Central memory CD8-positive, alpha-beta T cell (primary cell): ENCODE results near the gene ACKR2.

ENCODE experiments used
- ATAC-seq: fragments of 150-1000 bp; cut with Tn5 transposase; replicated peaks from 2 replicates; pipeline ENCODE4 v1.10.0; 2022; ENCODE audit warnings: mild to moderate bottlenecking, moderate FRiP score, moderate number of reproducible peaks; ENCODE audit not compliant: poor library complexity, severe bottlenecking; ENCODE audit errors: extremely low read depth
- DNase-seq, 2 donors: peaks; one replicate each; pipeline ENCODE4 v3.0.0; 2021; ENCODE audit warnings: low spot score in 2 of 2
- H3K27ac Mint-ChIP-seq: one replicate; pipeline ENCODE4 v1.8.0; 2022; ENCODE audit warnings: low read depth, mild to moderate bottlenecking, moderate library complexity, mixed read lengths
- H3K27me3 Mint-ChIP-seq: one replicate; pipeline ENCODE4 v1.8.0; 2022; ENCODE audit warnings: mixed read lengths
- H3K36me3 Mint-ChIP-seq: one replicate; pipeline ENCODE4 v1.8.0; 2022; ENCODE audit warnings: mild to moderate bottlenecking, moderate library complexity, mixed read lengths; ENCODE audit not compliant: insufficient read depth
- H3K4me1 Mint-ChIP-seq: one replicate; pipeline ENCODE4 v1.8.0; 2022; ENCODE audit warnings: mixed read lengths
- H3K4me3 Mint-ChIP-seq: one replicate; pipeline ENCODE4 v1.8.0; 2022; ENCODE audit warnings: mild to moderate bottlenecking, moderate library complexity, mixed read lengths
- H3K9me3 Mint-ChIP-seq: one replicate; pipeline ENCODE4 v1.8.0; 2022; ENCODE audit warnings: mixed read lengths

ACKR2 gene

DNA sequence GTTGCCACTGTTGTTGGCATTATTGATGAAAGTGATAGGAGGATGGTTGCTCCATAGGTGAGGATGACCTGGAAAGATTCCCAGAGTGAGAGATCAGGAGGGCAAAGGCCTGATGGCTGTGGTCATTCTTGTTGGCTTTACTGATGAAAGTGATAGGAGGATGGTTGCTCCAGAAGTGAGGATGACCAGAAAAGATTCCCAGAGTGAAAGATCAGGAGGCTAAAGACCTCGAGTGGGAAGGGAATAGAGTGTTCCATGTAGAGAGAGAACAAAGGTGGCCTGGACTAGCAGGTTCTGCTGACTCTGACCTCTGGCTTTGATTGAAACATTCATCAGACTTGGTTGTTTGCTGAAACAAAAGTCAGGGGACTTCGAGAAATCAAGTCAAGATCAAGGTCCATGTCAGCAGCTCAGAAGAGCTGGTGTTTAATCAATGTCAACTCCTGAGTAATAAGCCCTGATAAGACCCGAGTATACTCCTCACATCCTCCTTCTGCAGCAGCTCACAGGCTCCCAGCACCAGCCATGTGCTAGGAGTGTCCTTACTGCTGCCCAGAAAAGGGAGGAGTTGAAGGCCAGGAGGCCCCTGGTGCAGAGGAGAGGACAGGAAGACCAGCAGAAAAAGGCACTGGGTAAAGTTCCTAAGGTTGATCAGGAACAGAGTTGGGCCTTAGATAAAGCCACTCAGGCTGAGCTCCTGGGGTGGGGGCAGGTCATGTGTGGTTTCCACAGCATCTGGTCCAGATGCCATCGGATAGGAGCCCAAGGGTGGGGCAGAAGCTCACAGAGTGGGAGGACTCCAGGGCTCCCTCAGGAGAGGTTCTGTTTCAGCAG lies 46.5 kb downstream of the ACKR2 start:
- Mint-ChIP-seq H3K9me3 (no peaks in the 10 kb centered on the region), H3K27me3 (peaks cover 31% of the 10 kb centered on the region), H3K4me1 (no peaks in the 10 kb centered on the region), H3K36me3 (no peaks in the 10 kb centered on the region), H3K4me3 (no peak overlapping the region), H3K27ac (no peak overlapping the region)
- ATAC-seq (no peak), DNase-seq (no peak)

- Mint-ChIP-seq H3K27me3 (peaks cover 39% of the 10 kb centered on the region), H3K36me3 (no peaks in the 10 kb centered on the region), H3K27ac (no peak overlapping the region), H3K4me1 (no peaks in the 10 kb centered on the region), H3K4me3 (no peak overlapping the region), H3K9me3 (no peaks in the 10 kb centered on the region)
- ATAC-seq (no peak), DNase-seq (no peak)
These were observed 47.3 kb downstream of the ACKR2 start for GRCh38 chr3:42856544-42856943.

DNA sequence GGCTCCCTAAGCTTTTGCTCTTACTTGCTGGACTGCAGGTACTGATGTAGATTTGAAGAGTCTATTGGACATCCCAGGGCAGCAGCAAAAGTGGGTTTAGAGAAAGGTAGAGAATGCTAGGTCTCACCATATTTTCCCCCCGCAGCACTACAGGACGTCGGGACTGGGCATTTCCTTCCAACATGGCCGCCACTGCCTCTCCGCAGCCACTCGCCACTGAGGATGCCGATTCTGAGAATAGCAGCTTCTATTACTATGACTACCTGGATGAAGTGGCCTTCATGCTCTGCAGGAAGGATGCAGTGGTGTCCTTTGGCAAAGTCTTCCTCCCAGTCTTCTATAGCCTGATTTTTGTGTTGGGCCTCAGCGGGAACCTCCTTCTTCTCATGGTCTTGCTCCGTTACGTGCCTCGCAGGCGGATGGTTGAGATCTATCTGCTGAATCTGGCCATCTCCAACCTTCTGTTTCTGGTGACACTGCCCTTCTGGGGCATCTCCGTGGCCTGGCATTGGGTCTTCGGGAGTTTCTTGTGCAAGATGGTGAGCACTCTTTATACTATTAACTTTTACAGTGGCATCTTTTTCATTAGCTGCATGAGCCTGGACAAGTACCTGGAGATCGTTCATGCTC lies 55.2 kb downstream of the ACKR2 start:
- Mint-ChIP-seq H3K36me3 (no peaks in the 10 kb centered on the region), H3K27me3 (peaks cover 22% of the 10 kb centered on the region), H3K9me3 (no peaks in the 10 kb centered on the region), H3K4me1 (no peaks in the 10 kb centered on the region), H3K4me3 (no peak overlapping the region), H3K27ac (no peak overlapping the region)
- no peak for DNase-seq
- no peak for ATAC-seq

DNA sequence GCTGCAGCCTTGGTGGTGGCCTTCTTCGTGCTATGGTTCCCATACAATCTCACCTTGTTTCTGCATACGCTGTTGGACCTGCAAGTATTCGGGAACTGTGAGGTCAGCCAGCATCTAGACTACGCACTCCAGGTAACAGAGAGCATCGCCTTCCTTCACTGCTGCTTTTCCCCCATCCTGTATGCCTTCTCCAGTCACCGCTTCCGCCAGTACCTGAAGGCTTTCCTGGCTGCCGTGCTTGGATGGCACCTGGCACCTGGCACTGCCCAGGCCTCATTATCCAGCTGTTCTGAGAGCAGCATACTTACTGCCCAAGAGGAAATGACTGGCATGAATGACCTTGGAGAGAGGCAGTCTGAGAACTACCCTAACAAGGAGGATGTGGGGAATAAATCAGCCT lies 56.0 kb downstream of the ACKR2 start:
- no peaks in the 10 kb centered on the region for H3K9me3 Mint-ChIP-seq
- no peak overlapping the region for H3K27ac Mint-ChIP-seq
- H3K4me3 Mint-ChIP-seq, result no peak overlapping the region
- ATAC-seq (no peak), DNase-seq (no peak)
- no peaks in the 10 kb centered on the region for H3K36me3 Mint-ChIP-seq
- peaks cover 19% of the 10 kb centered on the region for H3K27me3 Mint-ChIP-seq
- no peaks in the 10 kb centered on the region for H3K4me1 Mint-ChIP-seq

GRCh38 chr3:42867138-42867537 lies 57.9 kb downstream of the ACKR2 start:
- no peaks in the 10 kb centered on the region for H3K36me3 Mint-ChIP-seq
- no peak overlapping the region for H3K4me3 Mint-ChIP-seq
- no peaks in the 10 kb centered on the region for H3K9me3 Mint-ChIP-seq
- ATAC-seq (no peak), DNase-seq (no peak)
- peaks cover 4% of the 10 kb centered on the region for H3K27me3 Mint-ChIP-seq
- H3K4me1 Mint-ChIP-seq, result no peaks in the 10 kb centered on the region
- H3K27ac Mint-ChIP-seq, result no peak overlapping the region

DNA sequence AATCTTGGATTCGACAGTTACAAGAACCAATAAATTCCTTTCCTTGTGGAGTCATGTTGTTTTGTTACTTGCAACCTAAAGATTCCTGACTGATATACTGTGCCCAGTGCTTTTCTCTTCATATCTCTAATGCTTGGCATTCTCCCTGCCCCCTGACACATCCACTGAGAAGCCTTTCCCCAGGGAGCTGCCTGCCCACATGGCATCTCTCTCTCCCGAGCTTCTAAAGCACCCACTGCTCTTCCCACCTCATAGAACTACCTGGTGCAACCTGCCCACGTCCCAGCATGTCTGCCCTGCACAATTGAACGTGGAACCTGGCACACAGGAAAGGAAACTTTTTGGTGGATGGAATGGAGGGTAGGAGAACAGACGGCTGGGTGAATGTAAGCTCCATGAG lies 59.6 kb downstream of the ACKR2 start:
- no peak for ATAC-seq
- Mint-ChIP-seq H3K27ac (no peak overlapping the region), H3K4me1 (no peaks in the 10 kb centered on the region), H3K27me3 (peaks cover 12% of the 10 kb centered on the region), H3K4me3 (no peak overlapping the region), H3K9me3 (no peaks in the 10 kb centered on the region), H3K36me3 (no peaks in the 10 kb centered on the region)
- no peak for DNase-seq

DNA sequence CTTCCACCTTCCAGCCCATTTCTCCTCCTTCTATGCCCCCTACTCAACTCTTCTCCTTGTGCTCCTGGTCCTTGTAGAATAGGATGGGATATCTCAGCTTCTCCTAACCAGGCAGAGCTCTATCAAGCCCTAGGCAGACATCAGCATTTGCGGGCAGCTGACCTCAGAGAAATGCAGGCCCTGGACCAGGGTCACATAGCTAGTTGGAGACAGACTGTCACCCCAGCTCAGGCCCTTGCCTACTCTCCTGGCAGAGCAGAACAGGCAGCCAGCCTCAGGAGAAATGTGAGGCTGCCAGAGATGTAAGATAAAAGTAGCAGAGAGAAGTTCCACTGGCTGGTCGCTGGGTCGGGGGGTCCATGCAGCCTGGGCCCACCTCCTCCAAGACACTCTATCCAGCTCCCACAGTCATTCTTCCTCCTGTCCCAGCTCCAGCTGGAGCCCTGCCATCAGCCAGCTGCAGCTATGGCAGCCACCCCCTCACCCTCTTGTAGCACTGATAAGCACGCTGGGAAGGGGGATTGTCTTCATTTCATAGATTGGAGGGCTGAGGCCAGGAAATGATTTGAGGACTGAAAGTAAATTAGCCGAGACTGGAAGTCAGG lies 62.4 kb downstream of the ACKR2 start:
- H3K36me3 Mint-ChIP-seq, result no peaks in the 10 kb centered on the region
- H3K4me1 Mint-ChIP-seq, result no peaks in the 10 kb centered on the region
- DNase-seq, result no peak
- no peak overlapping the region for H3K27ac Mint-ChIP-seq
- no peaks in the 10 kb centered on the region for H3K9me3 Mint-ChIP-seq
- no peak for ATAC-seq
- peaks cover 12% of the 10 kb centered on the region for H3K27me3 Mint-ChIP-seq
- no peak overlapping the region for H3K4me3 Mint-ChIP-seq

- H3K27ac Mint-ChIP-seq, result no peak overlapping the region
- H3K36me3 Mint-ChIP-seq, result no peaks in the 10 kb centered on the region
- H3K27me3 Mint-ChIP-seq, result peaks cover 12% of the 10 kb centered on the region
- H3K9me3 Mint-ChIP-seq, result no peaks in the 10 kb centered on the region
- ATAC-seq (no peak), DNase-seq (no peak)
- H3K4me3 Mint-ChIP-seq, result no peak overlapping the region
- no peaks in the 10 kb centered on the region for H3K4me1 Mint-ChIP-seq
These were observed 63.5 kb downstream of the ACKR2 start for GRCh38 chr3:42872718-42873117.

DNA sequence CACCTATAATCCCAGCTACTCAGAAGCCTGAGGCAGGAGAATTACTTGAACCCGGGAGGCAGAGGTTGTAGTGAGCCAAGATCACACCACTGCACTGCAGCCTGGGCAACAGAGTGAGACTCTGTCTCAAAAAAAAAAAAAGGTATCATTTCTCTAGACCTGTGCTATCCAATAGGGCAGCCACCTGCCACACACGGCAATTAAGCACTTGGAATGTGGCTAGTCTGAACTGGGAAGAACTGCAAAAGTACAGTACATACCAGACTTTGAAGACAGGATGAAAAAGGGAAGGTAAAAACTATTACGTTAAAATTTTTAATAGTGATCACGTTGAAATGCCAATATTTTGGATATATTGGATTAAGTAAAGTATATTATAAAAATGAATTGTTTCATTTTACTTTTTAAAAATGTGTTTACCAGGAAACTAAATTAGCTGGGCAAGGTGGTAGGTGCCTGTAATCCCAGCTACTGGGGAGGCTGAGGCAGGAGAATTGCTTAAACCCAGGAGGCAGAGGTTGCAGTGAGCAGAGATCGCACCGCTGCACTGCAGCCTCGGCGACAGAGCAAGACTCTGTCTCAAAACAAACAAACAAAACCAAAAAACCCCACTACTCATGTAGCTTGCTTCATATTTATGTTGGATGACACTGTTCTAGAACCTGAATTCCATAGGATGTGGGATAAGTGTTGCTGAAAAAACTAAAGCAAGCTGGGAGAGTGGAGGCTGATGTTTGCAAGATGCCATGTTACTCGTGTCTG lies 64.2 kb downstream of the ACKR2 start:
- H3K36me3 Mint-ChIP-seq, result no peaks in the 10 kb centered on the region
- peaks cover 12% of the 10 kb centered on the region for H3K27me3 Mint-ChIP-seq
- no peak overlapping the region for H3K4me3 Mint-ChIP-seq
- H3K27ac Mint-ChIP-seq, result no peak overlapping the region
- ATAC-seq (no peak), DNase-seq (no peak)
- no peaks in the 10 kb centered on the region for H3K4me1 Mint-ChIP-seq
- H3K9me3 Mint-ChIP-seq, result no peaks in the 10 kb centered on the region

- H3K4me1 Mint-ChIP-seq, result no peaks in the 10 kb centered on the region
- H3K9me3 Mint-ChIP-seq, result no peaks in the 10 kb centered on the region
- H3K36me3 Mint-ChIP-seq, result no peaks in the 10 kb centered on the region
- DNase-seq (no peak), ATAC-seq (no peak)
- no peak overlapping the region for H3K27ac Mint-ChIP-seq
- H3K4me3 Mint-ChIP-seq, result no peak overlapping the region
- peaks cover 12% of the 10 kb centered on the region for H3K27me3 Mint-ChIP-seq
These were observed 65.5 kb downstream of the ACKR2 start for GRCh38 chr3:42874749-42875148.

GRCh38 chr3:42875325-42876151 lies 66.3 kb downstream of the ACKR2 start, which contains the start of gene CYP8B1:
CYP8B1 (minus strand) TSS chr3:42875879; CDS start chr3:42875816, 63 bp downstream.
- peaks cover 5% of the 10 kb centered on the region for H3K4me1 Mint-ChIP-seq
- no peaks in the 10 kb centered on the region for H3K9me3 Mint-ChIP-seq
- peaks cover 12% of the 10 kb centered on the region for H3K27me3 Mint-ChIP-seq
- no peak for DNase-seq
- no peak within 1 kb of the TSS for H3K27ac Mint-ChIP-seq
- no peaks in the 10 kb centered on the region for H3K36me3 Mint-ChIP-seq
- no peak for ATAC-seq
- H3K4me3 Mint-ChIP-seq, result no peak within 1 kb of the TSS

DNA sequence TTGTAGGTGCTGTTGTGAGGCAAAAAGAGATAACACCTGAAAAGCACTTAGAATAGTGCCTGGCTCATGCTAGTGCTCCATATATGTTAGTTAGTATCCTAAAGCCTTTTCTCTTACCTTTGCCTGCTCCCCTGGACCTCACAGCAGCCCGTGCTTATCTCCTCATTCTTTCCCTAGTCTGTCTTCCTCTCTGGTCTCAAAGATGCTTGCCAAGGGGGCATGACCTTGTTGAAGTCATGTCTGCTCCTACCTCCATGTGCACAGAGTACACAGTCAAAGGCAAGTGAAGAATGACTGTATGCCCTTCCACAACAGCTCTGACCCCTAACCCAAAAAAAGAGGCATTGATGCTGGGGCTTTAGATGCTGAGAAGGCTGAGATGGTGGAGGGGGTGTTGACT lies 67.2 kb downstream of the ACKR2 start:
- Mint-ChIP-seq H3K27ac (no peak overlapping the region), H3K4me1 (peaks cover 10% of the 10 kb centered on the region), H3K27me3 (peaks cover 12% of the 10 kb centered on the region), H3K4me3 (no peak overlapping the region), H3K36me3 (peaks cover 1% of the 10 kb centered on the region), H3K9me3 (no peaks in the 10 kb centered on the region)
- ATAC-seq (no peak), DNase-seq (no peak)
